SK-N-SH (cell line): Measurements from ENCODE around the gene DCAF4L1.

Experiments
- EP300 ChIP-seq, 2 experiments: IDR thresholded peaks; 2 replicates each; pipeline versions ENCODE4 v1.4.0 to v1.6.1; 2012; ENCODE audit warnings: borderline replicate concordance in 1 of 2, low read depth in 1 of 2, low read length in 1 of 2
- NRF1 ChIP-seq: IDR thresholded peaks from 2 replicates; pipeline ENCODE4 v1.6.1; 2012; ENCODE audit warnings: low read depth, mild to moderate bottlenecking, low read length
- POLR2AphosphoS5 ChIP-seq: IDR thresholded peaks from 2 replicates; pipeline ENCODE4 v1.6.1; 2012; ENCODE audit warnings: low read depth, low read length
- TAF1 ChIP-seq: IDR thresholded peaks from 2 replicates; pipeline ENCODE4 v1.6.1; 2012; ENCODE audit warnings: low read depth, mild to moderate bottlenecking, low read length, moderate library complexity, borderline replicate concordance
- TF ChIP-seq, protein P1 (sequence below): fragments of 200-600 bp; sonication (generic); IDR thresholded peaks from 2 replicates; pipeline ENCODE4 v1.6.1; 2017; ENCODE audit warnings: antibody characterized with exemption, mild to moderate bottlenecking, moderate library complexity

DNA sequence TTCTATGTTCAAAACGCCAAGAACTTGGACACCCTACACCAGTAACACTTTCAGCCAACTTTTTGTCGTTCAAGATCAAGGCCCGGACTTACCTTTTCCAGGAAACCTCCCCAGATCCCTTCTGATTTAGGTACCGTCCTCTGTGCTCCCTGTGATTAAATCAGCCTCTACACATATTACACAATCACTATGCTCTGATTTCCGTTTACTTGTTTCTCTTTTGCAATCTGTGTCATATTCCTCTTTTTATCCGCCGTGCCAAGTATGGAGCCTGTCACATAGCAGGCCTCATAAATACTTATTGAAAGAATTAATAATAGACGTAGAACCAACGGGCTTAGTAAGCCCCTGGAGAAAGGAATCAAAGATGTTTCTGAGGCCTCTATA lies 47.0 kb upstream of the DCAF4L1 start:
- TF ChIP-seq POLR2AphosphoS5 (no peak), NRF1 (no peak), TAF1 (no peak), EP300 (IDR thresholded peaks at IDR 0.05; ENCODE audit: borderline replicate concordance in 1 of 2, low read depth in 1 of 2, low read length in 1 of 2) (no peak)
- TF ChIP-seq, protein P1, sequence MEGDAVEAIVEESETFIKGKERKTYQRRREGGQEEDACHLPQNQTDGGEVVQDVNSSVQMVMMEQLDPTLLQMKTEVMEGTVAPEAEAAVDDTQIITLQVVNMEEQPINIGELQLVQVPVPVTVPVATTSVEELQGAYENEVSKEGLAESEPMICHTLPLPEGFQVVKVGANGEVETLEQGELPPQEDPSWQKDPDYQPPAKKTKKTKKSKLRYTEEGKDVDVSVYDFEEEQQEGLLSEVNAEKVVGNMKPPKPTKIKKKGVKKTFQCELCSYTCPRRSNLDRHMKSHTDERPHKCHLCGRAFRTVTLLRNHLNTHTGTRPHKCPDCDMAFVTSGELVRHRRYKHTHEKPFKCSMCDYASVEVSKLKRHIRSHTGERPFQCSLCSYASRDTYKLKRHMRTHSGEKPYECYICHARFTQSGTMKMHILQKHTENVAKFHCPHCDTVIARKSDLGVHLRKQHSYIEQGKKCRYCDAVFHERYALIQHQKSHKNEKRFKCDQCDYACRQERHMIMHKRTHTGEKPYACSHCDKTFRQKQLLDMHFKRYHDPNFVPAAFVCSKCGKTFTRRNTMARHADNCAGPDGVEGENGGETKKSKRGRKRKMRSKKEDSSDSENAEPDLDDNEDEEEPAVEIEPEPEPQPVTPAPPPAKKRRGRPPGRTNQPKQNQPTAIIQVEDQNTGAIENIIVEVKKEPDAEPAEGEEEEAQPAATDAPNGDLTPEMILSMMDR: no peak
